Measurements from ENCODE around the gene EML6. TPM values are rescaled to one million over a fixed set of nuclear protein-coding genes. Genes with fewer than 3 reads are reported as not detected.

Gene EML6
- total RNA-seq, 1 donor from 2014 or later: 8.1 TPM

GRCh38 chr2:54928719-54929118 lies 205.3 kb downstream of the EML6 start:
- Mint-ChIP-seq H3K27me3 (no peaks in the 10 kb centered on the region), H3K9me3 (no peaks in the 10 kb centered on the region), H3K4me3 (no peak overlapping the region), H3K27ac (no peak overlapping the region), H3K4me1 (ENCODE audit: unreplicated experiment) (no peaks in the 10 kb centered on the region), H3K36me3 (no peaks in the 10 kb centered on the region)
- DNase-seq (ENCODE audit: extremely low spot score, unreplicated experiment): no peak
- TF ChIP-seq CTCF (conservative IDR thresholded peaks at IDR 0.05): no peak

- Mint-ChIP-seq H3K27me3 (no peaks in the 10 kb centered on the region), H3K4me3 (no peak overlapping the region), H3K9me3 (no peaks in the 10 kb centered on the region), H3K27ac (no peak overlapping the region), H3K36me3 (no peaks in the 10 kb centered on the region), H3K4me1 (ENCODE audit: unreplicated experiment) (no peaks in the 10 kb centered on the region)
- DNase-seq (ENCODE audit: extremely low spot score, unreplicated experiment): no peak
- TF ChIP-seq CTCF (conservative IDR thresholded peaks at IDR 0.05): no peak
Measured at GRCh38 chr2:54931473-54931872, 208.0 kb downstream of the EML6 start.

GRCh38 chr2:54935389-54935788 lies 211.9 kb downstream of the EML6 start:
- TF ChIP-seq CTCF (conservative IDR thresholded peaks at IDR 0.05): no peak
- DNase-seq (ENCODE audit: extremely low spot score, unreplicated experiment): no peak
- Mint-ChIP-seq H3K9me3 (no peaks in the 10 kb centered on the region), H3K4me3 (no peak overlapping the region), H3K4me1 (ENCODE audit: unreplicated experiment) (no peaks in the 10 kb centered on the region), H3K36me3 (no peaks in the 10 kb centered on the region), H3K27me3 (no peaks in the 10 kb centered on the region), H3K27ac (no peak overlapping the region)

GRCh38 chr2:54936766-54937165 lies 213.3 kb downstream of the EML6 start:
- no peaks in the 10 kb centered on the region for H3K36me3 Mint-ChIP-seq
- no peak overlapping the region for H3K4me3 Mint-ChIP-seq
- no peaks in the 10 kb centered on the region for H3K27me3 Mint-ChIP-seq
- no peaks in the 10 kb centered on the region for H3K4me1 Mint-ChIP-seq (ENCODE audit: unreplicated experiment)
- no peak for DNase-seq (ENCODE audit: extremely low spot score, unreplicated experiment)
- no peaks in the 10 kb centered on the region for H3K9me3 Mint-ChIP-seq
- H3K27ac Mint-ChIP-seq: no peak overlapping the region
- TF ChIP-seq CTCF (conservative IDR thresholded peaks at IDR 0.05): no peak

GRCh38 chr2:54939446-54940118 lies 216.1 kb downstream of the EML6 start:
- no peaks in the 10 kb centered on the region for H3K36me3 Mint-ChIP-seq
- H3K27ac Mint-ChIP-seq: no peak overlapping the region
- DNase-seq (ENCODE audit: extremely low spot score, unreplicated experiment): no peak
- H3K9me3 Mint-ChIP-seq: no peaks in the 10 kb centered on the region
- H3K27me3 Mint-ChIP-seq: no peaks in the 10 kb centered on the region
- H3K4me3 Mint-ChIP-seq: no peak overlapping the region
- no peaks in the 10 kb centered on the region for H3K4me1 Mint-ChIP-seq (ENCODE audit: unreplicated experiment)
- no peak for TF ChIP-seq CTCF (conservative IDR thresholded peaks at IDR 0.05)

GRCh38 chr2:54940723-54941122 lies 217.3 kb downstream of the EML6 start:
- no peak overlapping the region for H3K4me3 Mint-ChIP-seq
- no peaks in the 10 kb centered on the region for H3K4me1 Mint-ChIP-seq (ENCODE audit: unreplicated experiment)
- no peaks in the 10 kb centered on the region for H3K36me3 Mint-ChIP-seq
- DNase-seq (ENCODE audit: extremely low spot score, unreplicated experiment): no peak
- no peak overlapping the region for H3K27ac Mint-ChIP-seq
- no peaks in the 10 kb centered on the region for H3K27me3 Mint-ChIP-seq
- no peak for TF ChIP-seq CTCF (conservative IDR thresholded peaks at IDR 0.05)
- no peaks in the 10 kb centered on the region for H3K9me3 Mint-ChIP-seq
